ENCODE results near the gene POLR2A. TPM values are rescaled to one million over a fixed set of nuclear protein-coding genes. Genes with fewer than 3 reads are reported as not detected.

The POLR2A gene
- total RNA-seq, 2 donors from 2014 or later = 73.5 to 137 TPM

GRCh38 chr17:7445619-7445968, 38.6 kb upstream of the POLR2A start:
- intact Hi-C loops (cut with DNase I) = no loop called here
- peak overlapping the region in 1 of 2 donors; percentile 40 for H3K9ac ChIP-seq (ENCODE audit: low read depth in 2 of 2, low read length in 2 of 2)

GRCh38 chr17:7448461-7448860, 35.7 kb upstream of the POLR2A start:
- intact Hi-C loops (cut with DNase I) = no loop called here
- Histone ChIP-seq H3K9me3 (no peaks in the 10 kb centered on the region), H3K4me3 (no peak overlapping the region), H3K9ac (ENCODE audit: low read depth in 2 of 2, low read length in 2 of 2) (no peak overlapping the region), H3K36me3 (no peaks in the 10 kb centered on the region), H3K27me3 (no peaks in the 10 kb centered on the region), H3K4me1 (peaks cover 4% of the 10 kb centered on the region), H3K27ac (no peak overlapping the region)
- DNase-seq = no peak
- no peak for TF ChIP-seq CTCF (IDR thresholded peaks at IDR 0.05)

More at GRCh38 chr17:7445619-7445968, 38.6 kb upstream of the POLR2A start:
- Histone ChIP-seq H3K27me3 (peaks cover 10% of the 10 kb centered on the region), H3K4me3 (peak overlapping the region; percentile 39), H3K27ac (no peak overlapping the region), H3K9me3 (no peaks in the 10 kb centered on the region), H3K4me1 (peaks cover 4% of the 10 kb centered on the region), H3K36me3 (no peaks in the 10 kb centered on the region)
- no peak for TF ChIP-seq CTCF (IDR thresholded peaks at IDR 0.05)
- DNase-seq = peak; percentile 88

GRCh38 chr17:7459961-7460545, 24.1 kb upstream of the POLR2A start:
- intact Hi-C loops (cut with DNase I) = no loop called here
- Histone ChIP-seq H3K4me3 (no peak overlapping the region), H3K27ac (no peak overlapping the region), H3K36me3 (no peaks in the 10 kb centered on the region), H3K9ac (ENCODE audit: low read depth in 2 of 2, low read length in 2 of 2) (no peak overlapping the region), H3K9me3 (no peaks in the 10 kb centered on the region), H3K4me1 (no peaks in the 10 kb centered on the region), H3K27me3 (no peaks in the 10 kb centered on the region)
- DNase-seq = no peak
- no peak for TF ChIP-seq CTCF (IDR thresholded peaks at IDR 0.05)

- TF ChIP-seq CTCF (IDR thresholded peaks at IDR 0.05) = no peak
- Histone ChIP-seq H3K27ac (no peak overlapping the region), H3K4me1 (no peaks in the 10 kb centered on the region), H3K9ac (ENCODE audit: low read depth in 2 of 2, low read length in 2 of 2) (no peak overlapping the region), H3K4me3 (no peak overlapping the region), H3K27me3 (no peaks in the 10 kb centered on the region), H3K36me3 (no peaks in the 10 kb centered on the region), H3K9me3 (no peaks in the 10 kb centered on the region)
- intact Hi-C loops (cut with DNase I) = no loop called here
- no peak for DNase-seq
These were observed 23.1 kb upstream of the POLR2A start for GRCh38 chr17:7460850-7461660.

- no peaks in the 10 kb centered on the region for H3K9me3 ChIP-seq
- no peak for DNase-seq
- intact Hi-C loops (cut with DNase I) = no loop called here
- TF ChIP-seq CTCF (IDR thresholded peaks at IDR 0.05) = no peak
- no peak overlapping the region for H3K9ac ChIP-seq (ENCODE audit: low read depth in 2 of 2, low read length in 2 of 2)
- no peaks in the 10 kb centered on the region for H3K27me3 ChIP-seq
- no peak overlapping the region for H3K4me3 ChIP-seq
- no peaks in the 10 kb centered on the region for H3K36me3 ChIP-seq
- no peak overlapping the region for H3K27ac ChIP-seq
- H3K4me1 ChIP-seq = no peaks in the 10 kb centered on the region
These were observed 21.4 kb upstream of the POLR2A start for GRCh38 chr17:7462474-7463371.

Measured in colonic mucosa (tissue), 4 donors.